NCI-H446 treated with DMSO at 0.1 percent for 48 hours (cell line): ENCODE results near the gene PTCSC3.
"Not testable (repeated sequence)": the region's sequence is repeated elsewhere in the genome, so short reads cannot be mapped to it uniquely, and the experiment has no call there.

Experiments
- DNase-seq: peaks from one replicate; lab custom pipeline; 2025; lab: John Stamatoyannopoulos, UW

The PTCSC3 gene

GRCh38 chr14:36173161-36173560, 3.4 kb downstream of the PTCSC3 start:
- no peak for DNase-seq

- DNase-seq = no peak
Measured at GRCh38 chr14:36171607-36172006, 4.9 kb downstream of the PTCSC3 start.

GRCh38 chr14:36167431-36167830, 9.1 kb downstream of the PTCSC3 start:
- no peak for DNase-seq

- DNase-seq = no peak
Measured at GRCh38 chr14:36163451-36163850, 13.1 kb downstream of the PTCSC3 start.

GRCh38 chr14:36162267-36162666, 14.3 kb downstream of the PTCSC3 start:
- DNase-seq = no peak

- DNase-seq = no peak
Measured at GRCh38 chr14:36161776-36162175, 14.7 kb downstream of the PTCSC3 start.

- DNase-seq = no peak
Measured at GRCh38 chr14:36151335-36151734, 25.2 kb downstream of the PTCSC3 start.

GRCh38 chr14:36134038-36134437, 42.5 kb downstream of the PTCSC3 start:
- DNase-seq = no peak

- no peak for DNase-seq
Measured at GRCh38 chr14:36132826-36133225, 43.7 kb downstream of the PTCSC3 start.

- no peak for DNase-seq
Measured at GRCh38 chr14:36130186-36130585, 46.3 kb downstream of the PTCSC3 start.

- peak; percentile 30 for DNase-seq
Measured at GRCh38 chr14:36129181-36129580, 47.3 kb downstream of the PTCSC3 start.

GRCh38 chr14:36113341-36113740, 63.2 kb downstream of the PTCSC3 start:
- DNase-seq = no peak

GRCh38 chr14:36111822-36112583, 64.5 kb downstream of the PTCSC3 start:
- no peak for DNase-seq

- DNase-seq = peak; percentile 30
Measured at GRCh38 chr14:36105401-36105800, 71.1 kb downstream of the PTCSC3 start.

- DNase-seq = not testable (repeated sequence)
Measured at GRCh38 chr14:36104258-36104657, 72.3 kb downstream of the PTCSC3 start.

GRCh38 chr14:36099619-36100018, 76.9 kb downstream of the PTCSC3 start:
- no peak for DNase-seq

- DNase-seq = no peak
Measured at GRCh38 chr14:36097356-36097755, 79.2 kb downstream of the PTCSC3 start.

GRCh38 chr14:36096090-36096489, 80.4 kb downstream of the PTCSC3 start:
- no peak for DNase-seq

GRCh38 chr14:36094963-36095362, 81.6 kb downstream of the PTCSC3 start:
- no peak for DNase-seq

- peak; percentile 84 for DNase-seq
Measured at GRCh38 chr14:36091096-36091495, 85.4 kb downstream of the PTCSC3 start.

- DNase-seq = no peak
Measured at GRCh38 chr14:36087411-36087810, 89.1 kb downstream of the PTCSC3 start.

GRCh38 chr14:36086629-36087395, 89.7 kb downstream of the PTCSC3 start:
- DNase-seq = no peak

GRCh38 chr14:36085861-36086260, 90.7 kb downstream of the PTCSC3 start:
- DNase-seq = no peak
